Upper lobe of left lung (tissue), 4 donors: ENCODE measurements around the gene MUC5B.

Source experiments
- EP300 ChIP-seq, 4 donors: sonication (generic); formaldehyde crosslinking; IDR thresholded peaks; one replicate each; pipeline ENCODE4 v1.5.1; 2017; ENCODE audit warnings: antibody characterized with exemption in 4 of 4, control low read depth in 2 of 4
- POLR2A ChIP-seq, 4 donors: fragments of 450-650 bp; IDR thresholded peaks; one replicate each; pipeline ENCODE4 v1.5.1; 2016 to 2017; ENCODE audit warnings: antibody characterized with exemption in 4 of 4, mild to moderate bottlenecking in 2 of 4
- TF ChIP-seq, protein P1 (sequence below), 6 experiments: fragments of 450-650 bp in 4 of 6; fragments of 200-600 bp in 2 of 6; sonication (generic) in 2 of 6; IDR thresholded peaks; one replicate each; pipeline ENCODE4 v1.5.1; 2016 to 2019; ENCODE audit warnings: antibody characterized with exemption in 6 of 6

DNA sequence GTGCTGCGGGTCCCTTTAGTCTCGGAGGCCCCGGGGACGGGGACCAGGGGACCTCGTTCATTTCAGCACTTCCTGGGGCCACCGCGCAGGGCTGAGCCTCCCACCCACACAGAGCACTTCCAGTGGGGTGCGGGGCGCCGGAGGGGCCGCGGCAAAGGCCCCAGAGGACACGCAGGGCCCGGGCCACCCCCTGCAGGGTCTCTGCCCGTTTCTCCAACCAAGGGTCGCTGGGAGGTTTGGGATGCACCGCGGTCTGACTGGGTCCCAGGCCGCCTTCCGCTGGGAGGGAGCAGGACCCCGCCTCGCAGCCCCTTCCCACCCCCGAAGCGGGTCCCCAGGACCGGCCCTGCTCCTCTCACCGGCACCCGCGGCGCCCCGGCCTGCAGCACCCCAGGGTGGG lies 49.1 kb downstream of the MUC5B start:
- TF ChIP-seq, protein P1, sequence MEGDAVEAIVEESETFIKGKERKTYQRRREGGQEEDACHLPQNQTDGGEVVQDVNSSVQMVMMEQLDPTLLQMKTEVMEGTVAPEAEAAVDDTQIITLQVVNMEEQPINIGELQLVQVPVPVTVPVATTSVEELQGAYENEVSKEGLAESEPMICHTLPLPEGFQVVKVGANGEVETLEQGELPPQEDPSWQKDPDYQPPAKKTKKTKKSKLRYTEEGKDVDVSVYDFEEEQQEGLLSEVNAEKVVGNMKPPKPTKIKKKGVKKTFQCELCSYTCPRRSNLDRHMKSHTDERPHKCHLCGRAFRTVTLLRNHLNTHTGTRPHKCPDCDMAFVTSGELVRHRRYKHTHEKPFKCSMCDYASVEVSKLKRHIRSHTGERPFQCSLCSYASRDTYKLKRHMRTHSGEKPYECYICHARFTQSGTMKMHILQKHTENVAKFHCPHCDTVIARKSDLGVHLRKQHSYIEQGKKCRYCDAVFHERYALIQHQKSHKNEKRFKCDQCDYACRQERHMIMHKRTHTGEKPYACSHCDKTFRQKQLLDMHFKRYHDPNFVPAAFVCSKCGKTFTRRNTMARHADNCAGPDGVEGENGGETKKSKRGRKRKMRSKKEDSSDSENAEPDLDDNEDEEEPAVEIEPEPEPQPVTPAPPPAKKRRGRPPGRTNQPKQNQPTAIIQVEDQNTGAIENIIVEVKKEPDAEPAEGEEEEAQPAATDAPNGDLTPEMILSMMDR (IDR thresholded peaks at IDR 0.05) = no peak
- TF ChIP-seq EP300 (IDR thresholded peaks at IDR 0.05) (no peak), POLR2A (IDR thresholded peaks at IDR 0.05) (no peak)
